ENCODE measurements around the gene SCN8A. TPM values are rescaled to one million over a fixed set of nuclear protein-coding genes. Genes with fewer than 3 reads are reported as not detected.

SCN8A gene
- polyA plus RNA-seq, 2 of the 4 experiments (the other 2 are of a cell fraction): 1.8 to 4.8 TPM

GRCh38 chr12:51647647-51648046 lies 56.6 kb downstream of the SCN8A start:
- ChIA-PET POLR2A (no interaction called here), CTCF (interaction anchor here (1.0 kb wide), 1 partner anchor 226 kb away, joined by 3 read pairs; no protein-coding TSS in a partner anchor)
- H3K9me3 ChIP-seq: no peaks in the 10 kb centered on the region
- 88% methylated on average over 4 of the region's 4 CpGs for WGBS (ENCODE audit: missing lambda C conversion rate)
- no peak overlapping the region for H3K4me2 ChIP-seq
- H3K4me3 ChIP-seq: no peak overlapping the region
- H3K27ac ChIP-seq: no peak overlapping the region
- TF ChIP-seq EP300 (IDR thresholded peaks at IDR 0.05): no peak
- TF ChIP-seq SREBF2 (IDR thresholded peaks at IDR 0.05): no peak
- TF ChIP-seq FOXS1 (CRISPR knock-in tag; IDR thresholded peaks at IDR 0.05): no peak
- TF ChIP-seq, protein P1, sequence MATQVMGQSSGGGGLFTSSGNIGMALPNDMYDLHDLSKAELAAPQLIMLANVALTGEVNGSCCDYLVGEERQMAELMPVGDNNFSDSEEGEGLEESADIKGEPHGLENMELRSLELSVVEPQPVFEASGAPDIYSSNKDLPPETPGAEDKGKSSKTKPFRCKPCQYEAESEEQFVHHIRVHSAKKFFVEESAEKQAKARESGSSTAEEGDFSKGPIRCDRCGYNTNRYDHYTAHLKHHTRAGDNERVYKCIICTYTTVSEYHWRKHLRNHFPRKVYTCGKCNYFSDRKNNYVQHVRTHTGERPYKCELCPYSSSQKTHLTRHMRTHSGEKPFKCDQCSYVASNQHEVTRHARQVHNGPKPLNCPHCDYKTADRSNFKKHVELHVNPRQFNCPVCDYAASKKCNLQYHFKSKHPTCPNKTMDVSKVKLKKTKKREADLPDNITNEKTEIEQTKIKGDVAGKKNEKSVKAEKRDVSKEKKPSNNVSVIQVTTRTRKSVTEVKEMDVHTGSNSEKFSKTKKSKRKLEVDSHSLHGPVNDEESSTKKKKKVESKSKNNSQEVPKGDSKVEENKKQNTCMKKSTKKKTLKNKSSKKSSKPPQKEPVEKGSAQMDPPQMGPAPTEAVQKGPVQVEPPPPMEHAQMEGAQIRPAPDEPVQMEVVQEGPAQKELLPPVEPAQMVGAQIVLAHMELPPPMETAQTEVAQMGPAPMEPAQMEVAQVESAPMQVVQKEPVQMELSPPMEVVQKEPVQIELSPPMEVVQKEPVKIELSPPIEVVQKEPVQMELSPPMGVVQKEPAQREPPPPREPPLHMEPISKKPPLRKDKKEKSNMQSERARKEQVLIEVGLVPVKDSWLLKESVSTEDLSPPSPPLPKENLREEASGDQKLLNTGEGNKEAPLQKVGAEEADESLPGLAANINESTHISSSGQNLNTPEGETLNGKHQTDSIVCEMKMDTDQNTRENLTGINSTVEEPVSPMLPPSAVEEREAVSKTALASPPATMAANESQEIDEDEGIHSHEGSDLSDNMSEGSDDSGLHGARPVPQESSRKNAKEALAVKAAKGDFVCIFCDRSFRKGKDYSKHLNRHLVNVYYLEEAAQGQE (IDR thresholded peaks at IDR 0.05): no peak
- TF ChIP-seq NFE2L2 (conservative IDR thresholded peaks at IDR 0.05; ENCODE audit: low read length): no peak
- FAIRE-seq (no peak), ATAC-seq (no peak), DNase-seq (ENCODE audit: low read depth in 1 of 2, low spot score in 1 of 2) (no peak)
- H3K4me1 ChIP-seq: no peaks in the 10 kb centered on the region

DNA sequence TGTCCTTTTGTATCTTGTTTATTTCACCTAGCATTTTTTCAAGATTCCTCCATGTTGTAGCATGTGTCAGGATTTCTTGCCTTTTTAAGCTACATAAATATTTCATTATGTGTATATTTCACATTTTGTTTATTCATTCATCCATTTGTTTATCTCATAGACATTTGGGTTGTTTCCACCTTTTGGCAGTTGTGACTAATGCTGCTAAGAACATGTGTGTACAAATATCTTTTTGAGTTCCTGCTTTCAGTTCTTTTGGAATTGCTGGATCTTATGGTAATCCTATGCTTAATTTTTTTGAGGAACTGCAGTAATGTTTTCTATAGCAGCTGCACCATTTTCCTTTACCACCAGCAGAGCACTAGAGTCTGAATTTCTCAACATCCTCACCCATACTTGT lies 62.4 kb downstream of the SCN8A start:
- ATAC-seq: no peak
- Histone ChIP-seq H3K4me1 (no peaks in the 10 kb centered on the region), H3K4me3 (no peak overlapping the region), H3K9me3 (0 out of 3 replicates have a peak, but pooled peaks cover 2% of the 10 kb centered on the region), H3K27ac (no peak overlapping the region), H3K4me2 (no peak overlapping the region)
- no peak for DNase-seq (ENCODE audit: low read depth in 1 of 2, low spot score in 1 of 2)
- no peak for TF ChIP-seq KDM1A (IDR thresholded peaks at IDR 0.05; ENCODE audit: low read depth)
- TF ChIP-seq, protein P2, sequence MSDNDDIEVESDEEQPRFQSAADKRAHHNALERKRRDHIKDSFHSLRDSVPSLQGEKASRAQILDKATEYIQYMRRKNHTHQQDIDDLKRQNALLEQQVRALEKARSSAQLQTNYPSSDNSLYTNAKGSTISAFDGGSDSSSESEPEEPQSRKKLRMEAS (IDR thresholded peaks at IDR 0.05): no peak
- TF ChIP-seq, protein P3, sequence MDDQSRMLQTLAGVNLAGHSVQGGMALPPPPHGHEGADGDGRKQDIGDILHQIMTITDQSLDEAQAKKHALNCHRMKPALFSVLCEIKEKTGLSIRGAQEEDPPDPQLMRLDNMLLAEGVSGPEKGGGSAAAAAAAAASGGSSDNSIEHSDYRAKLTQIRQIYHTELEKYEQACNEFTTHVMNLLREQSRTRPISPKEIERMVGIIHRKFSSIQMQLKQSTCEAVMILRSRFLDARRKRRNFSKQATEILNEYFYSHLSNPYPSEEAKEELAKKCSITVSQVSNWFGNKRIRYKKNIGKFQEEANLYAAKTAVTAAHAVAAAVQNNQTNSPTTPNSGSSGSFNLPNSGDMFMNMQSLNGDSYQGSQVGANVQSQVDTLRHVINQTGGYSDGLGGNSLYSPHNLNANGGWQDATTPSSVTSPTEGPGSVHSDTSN (IDR thresholded peaks at IDR 0.05): no peak
- TF ChIP-seq ZSCAN20 (CRISPR knock-in tag; IDR thresholded peaks at IDR 0.05): no peak
- no peak for TF ChIP-seq GATA3 (IDR thresholded peaks at IDR 0.05; ENCODE audit: borderline replicate concordance)
- TF ChIP-seq HDAC2 (IDR thresholded peaks at IDR 0.05): no peak
- TF ChIP-seq SMC3 (IDR thresholded peaks at IDR 0.05): no peak
- no peak for TF ChIP-seq RAD21 (conservative IDR thresholded peaks at IDR 0.05 in 1 of 2, IDR thresholded peaks at IDR 0.05 in 1 of 2)
- no peak for TF ChIP-seq JUN (IDR thresholded peaks at IDR 0.05)
- TF ChIP-seq HEYL (CRISPR knock-in tag; IDR thresholded peaks at IDR 0.05): no peak
- TF ChIP-seq ZFP36 (IDR thresholded peaks at IDR 0.05; ENCODE audit: borderline replicate concordance, partially characterized antibody): no peak
- TF ChIP-seq NPAS2 (CRISPR knock-in tag; IDR thresholded peaks at IDR 0.05; ENCODE audit: borderline replicate concordance): no peak
- TF ChIP-seq HOXB13 (CRISPR knock-in tag; IDR thresholded peaks at IDR 0.05; ENCODE audit: low read depth): no peak
- no peak for TF ChIP-seq ESRRA (IDR thresholded peaks at IDR 0.05; ENCODE audit: borderline replicate concordance, low read length)
- TF ChIP-seq BCL3 (IDR thresholded peaks at IDR 0.05): no peak
- TF ChIP-seq CHD4 (IDR thresholded peaks at IDR 0.05; ENCODE audit: borderline replicate concordance): no peak
- no peak for TF ChIP-seq TP53 (CRISPR knock-in tag; IDR thresholded peaks at IDR 0.05)
- TF ChIP-seq, protein P1 (IDR thresholded peaks at IDR 0.05): no peak
- TF ChIP-seq, protein P4, sequence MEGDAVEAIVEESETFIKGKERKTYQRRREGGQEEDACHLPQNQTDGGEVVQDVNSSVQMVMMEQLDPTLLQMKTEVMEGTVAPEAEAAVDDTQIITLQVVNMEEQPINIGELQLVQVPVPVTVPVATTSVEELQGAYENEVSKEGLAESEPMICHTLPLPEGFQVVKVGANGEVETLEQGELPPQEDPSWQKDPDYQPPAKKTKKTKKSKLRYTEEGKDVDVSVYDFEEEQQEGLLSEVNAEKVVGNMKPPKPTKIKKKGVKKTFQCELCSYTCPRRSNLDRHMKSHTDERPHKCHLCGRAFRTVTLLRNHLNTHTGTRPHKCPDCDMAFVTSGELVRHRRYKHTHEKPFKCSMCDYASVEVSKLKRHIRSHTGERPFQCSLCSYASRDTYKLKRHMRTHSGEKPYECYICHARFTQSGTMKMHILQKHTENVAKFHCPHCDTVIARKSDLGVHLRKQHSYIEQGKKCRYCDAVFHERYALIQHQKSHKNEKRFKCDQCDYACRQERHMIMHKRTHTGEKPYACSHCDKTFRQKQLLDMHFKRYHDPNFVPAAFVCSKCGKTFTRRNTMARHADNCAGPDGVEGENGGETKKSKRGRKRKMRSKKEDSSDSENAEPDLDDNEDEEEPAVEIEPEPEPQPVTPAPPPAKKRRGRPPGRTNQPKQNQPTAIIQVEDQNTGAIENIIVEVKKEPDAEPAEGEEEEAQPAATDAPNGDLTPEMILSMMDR (IDR thresholded peaks at IDR 0.05): no peak
- POLR2A ChIA-PET: no interaction called here
- no peak for FAIRE-seq
- CTCF ChIA-PET: no interaction called here

Measured in A549 (cell line).